HepG2 (cell line): ENCODE measurements around the gene PPIG. TPM values are rescaled to one million over a fixed set of nuclear protein-coding genes. Genes with fewer than 3 reads are reported as not detected.

Experiments used
- HDAC2 ChIP-seq: sonication (generic); formaldehyde crosslinking; IDR thresholded peaks from 2 replicates; pipeline ENCODE4 v1.4.0; 2020; ENCODE audit warnings: missing genetic modification reagents
- HOMEZ ChIP-seq: IDR thresholded peaks from 2 replicates; pipeline ENCODE4 v1.6.1; 2016; ENCODE audit warnings: low read depth
- KLF9 ChIP-seq: IDR thresholded peaks from 2 replicates; pipeline ENCODE4 v1.6.1; 2016; ENCODE audit warnings: low read depth
- MLX ChIP-seq: IDR thresholded peaks from 2 replicates; pipeline ENCODE4 v1.6.1; 2016
- NFRKB ChIP-seq: fragments of 450-650 bp; IDR thresholded peaks from 2 replicates; pipeline ENCODE4 v1.6.1; 2017
- ONECUT2 ChIP-seq: sonication (generic); formaldehyde crosslinking; IDR thresholded peaks from 2 replicates; pipeline ENCODE4 v1.4.0; 2020; ENCODE audit warnings: missing genetic modification reagents
- PHF21A ChIP-seq: sonication (generic); formaldehyde crosslinking; IDR thresholded peaks from 2 replicates; pipeline ENCODE4 v1.5.0; 2020; ENCODE audit warnings: mild to moderate bottlenecking, missing genetic modification reagents
- SKIL ChIP-seq: sonication (generic); formaldehyde crosslinking; IDR thresholded peaks from 2 replicates; pipeline ENCODE4 v1.8.0; 2022; ENCODE audit warnings: missing genetic modification reagents, mild to moderate bottlenecking, moderate library complexity, borderline replicate concordance
- THAP7 ChIP-seq: sonication (generic); formaldehyde crosslinking; IDR thresholded peaks from 2 replicates; pipeline ENCODE4 v1.8.1; 2023; ENCODE audit warnings: mild to moderate bottlenecking, missing genetic modification reagents
- ZBTB1 ChIP-seq: sonication (generic); formaldehyde crosslinking; IDR thresholded peaks from 2 replicates; pipeline ENCODE4 v1.4.0; 2020; ENCODE audit warnings: missing genetic modification reagents, borderline replicate concordance
- ZFX ChIP-seq: sonication (generic); formaldehyde crosslinking; IDR thresholded peaks from 2 replicates; pipeline ENCODE4 v1.4.0; 2020; ENCODE audit warnings: mild to moderate bottlenecking, low read depth, missing genetic modification reagents, moderate library complexity
- ZHX1 ChIP-seq: sonication (generic); formaldehyde crosslinking; IDR thresholded peaks from 2 replicates; pipeline ENCODE4 v1.8.1; 2022; ENCODE audit warnings: low read depth, mild to moderate bottlenecking, missing genetic modification reagents
- ZKSCAN1 ChIP-seq: fragments of 150-350 bp; IDR thresholded peaks from 2 replicates; pipeline ENCODE4 v1.6.1; 2014; ENCODE audit warnings: low read length
- ZKSCAN8 ChIP-seq: IDR thresholded peaks from 2 replicates; pipeline ENCODE4 v1.6.1; 2016; ENCODE audit warnings: borderline replicate concordance, missing genetic modification reagents, missing compliant biosample characterization
- ZNF18 ChIP-seq: sonication (generic); formaldehyde crosslinking; IDR thresholded peaks from 2 replicates; pipeline ENCODE4 v1.8.0; 2022; ENCODE audit warnings: mild to moderate bottlenecking, missing genetic modification reagents; ENCODE audit not compliant: insufficient replicate concordance
- ZNF329 ChIP-seq: sonication (generic); formaldehyde crosslinking; IDR thresholded peaks from 2 replicates; pipeline ENCODE4 v1.9.0; 2021; ENCODE audit warnings: low read depth, mild to moderate bottlenecking, missing genetic modification reagents
- ZNF362 ChIP-seq: sonication (generic); formaldehyde crosslinking; IDR thresholded peaks from 2 replicates; pipeline ENCODE4 v1.4.0; 2020; ENCODE audit warnings: missing genetic modification reagents, mild to moderate bottlenecking, borderline replicate concordance
- polyA plus RNA-seq, 8 experiments: library from polyadenylated mRNA; depleted of rRNA in 3 of 8; stranded (reverse) in 7 of 8; unstranded in 1 of 8; fragments of >200 nt; fragmentation: Illumina TruSeq in 4 of 8; extraction: Trizol in 4 of 8; gene quantifications; 2 replicates each; pipeline versions ENCODE4 v1.2.1 to v1.2.3, GENCODE V29; 2011 to 2016; ENCODE audit warnings: low read depth in 4 of 8, missing spikeins in 1 of 8, mixed read lengths in 1 of 8; ENCODE audit not compliant: insufficient read depth in 1 of 8
- total RNA-seq, 5 experiments: library from RNA; depleted of rRNA; stranded (reverse); fragments of >200 nt; fragmentation: Illumina TruSeq; extraction: Trizol; gene quantifications; 2 replicates each; pipeline ENCODE4 v1.2.3, GENCODE V29; 2016; ENCODE audit warnings: low read depth in 1 of 5

The PPIG gene
- total and polyA plus RNA-seq, 2 of the 13 experiments (the other 11 are each of a cell fraction or from before 2014, with no cell fraction given), result 31.3 to 81.0 TPM

GRCh38 chr2:169584005-169584877, at the start of gene PPIG (continued):
- TF ChIP-seq ZHX1 (CRISPR knock-in tag), result peak; percentile 99
- no peak; the same call in 1 of the 2 replicates for TF ChIP-seq ZNF362 (CRISPR knock-in tag)
- no peak for TF ChIP-seq ZNF18 (CRISPR knock-in tag)
- TF ChIP-seq ZKSCAN8 (CRISPR knock-in tag), result no peak; the same call in 1 of the 2 replicates
- no peak for TF ChIP-seq ZKSCAN1
- peak; percentile 98 for TF ChIP-seq ZFX (CRISPR knock-in tag)
- no peak; the same call in 1 of the 2 replicates for TF ChIP-seq NFRKB
- peak; percentile 49; the same call in 1 of the 2 replicates for TF ChIP-seq KLF9 (CRISPR knock-in tag)
- peak; percentile 63; the same call in 1 of the 2 replicates for TF ChIP-seq THAP7 (CRISPR knock-in tag)
- TF ChIP-seq ZBTB1 (CRISPR knock-in tag), result no peak
- TF ChIP-seq ONECUT2 (CRISPR knock-in tag), result peak; percentile 68
- TF ChIP-seq HOMEZ (CRISPR knock-in tag), result peak; percentile 97
- TF ChIP-seq HDAC2 (CRISPR knock-in tag), result peak; percentile 90
- no peak for TF ChIP-seq SKIL (CRISPR knock-in tag)
- TF ChIP-seq ZNF329 (CRISPR knock-in tag), result no peak; the same call in 1 of the 2 replicates
- peak; percentile 66; the same call in 1 of the 2 replicates for TF ChIP-seq PHF21A
- peak; percentile 36; the same call in 1 of the 2 replicates for TF ChIP-seq MLX (CRISPR knock-in tag)
